GM19025 (cell line): ENCODE measurements around the gene PLSCR4.

Experiments used
- ATAC-seq: cut with Tn5 transposase; IDR thresholded peaks from one replicate; pipeline ENCODE4 v1.9.1; 2021; ENCODE audit warnings: mild to moderate bottlenecking, low read depth, moderate library complexity; ENCODE audit not compliant: unreplicated experiment

Gene PLSCR4

GRCh38 chr3:146164071-146164470 lies 86.8 kb downstream of the PLSCR4 start:
- no peak for ATAC-seq

- no peak for ATAC-seq
Measured at GRCh38 chr3:146163584-146163983, 87.3 kb downstream of the PLSCR4 start.

- no peak for ATAC-seq
Measured at GRCh38 chr3:146162561-146162960, 88.3 kb downstream of the PLSCR4 start.

- ATAC-seq = no peak
Measured at GRCh38 chr3:146161663-146162002, 89.3 kb downstream of the PLSCR4 start.

- ATAC-seq = peak; percentile 51
Measured at GRCh38 chr3:146160964-146161662, 89.8 kb downstream of the PLSCR4 start, which contains the start of gene PLOD2. Gene PLOD2 (minus strand): TSS chr3:146161184. CDS start chr3:146160989, 195 bp downstream.

- peak; percentile 3 for ATAC-seq
Measured at GRCh38 chr3:146160321-146160963, 90.5 kb downstream of the PLSCR4 start.

DNA sequence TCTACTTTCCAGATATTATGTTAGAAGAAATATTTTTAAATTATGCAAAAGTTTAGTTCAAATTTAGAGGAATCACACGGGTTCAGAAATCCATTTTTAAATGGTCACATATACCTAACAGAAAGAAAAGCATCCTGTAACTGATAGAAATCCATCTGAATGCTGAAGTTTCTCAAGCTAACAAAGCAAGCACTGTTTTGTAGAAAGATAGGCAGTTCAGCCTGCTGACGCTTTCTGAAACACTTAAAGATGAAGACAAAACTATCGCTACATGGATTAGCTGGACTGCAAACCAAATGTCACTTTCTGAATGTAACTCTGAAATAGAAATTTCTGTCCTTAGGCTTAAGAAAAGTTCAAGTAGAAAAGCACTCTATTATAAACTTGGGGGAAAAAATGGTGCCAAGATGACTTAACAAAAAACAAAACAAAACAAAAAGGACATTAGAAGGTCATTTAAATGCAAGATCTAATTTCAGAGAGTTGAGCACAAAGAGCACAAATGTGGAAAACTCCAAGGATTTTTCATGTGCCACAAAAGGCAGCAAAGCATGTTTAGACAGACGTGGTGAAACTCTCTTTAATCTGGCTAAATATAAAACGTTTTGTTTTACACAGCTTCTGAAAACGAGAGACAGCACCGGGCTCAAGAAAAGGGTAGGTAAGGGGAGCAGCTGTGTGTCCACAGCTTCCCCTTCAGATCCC lies 91.1 kb downstream of the PLSCR4 start:
- no peak for ATAC-seq

- no peak for ATAC-seq
Measured at GRCh38 chr3:146159037-146159436, 91.9 kb downstream of the PLSCR4 start.

GRCh38 chr3:146157325-146158060 lies 93.4 kb downstream of the PLSCR4 start:
- ATAC-seq = no peak

DNA sequence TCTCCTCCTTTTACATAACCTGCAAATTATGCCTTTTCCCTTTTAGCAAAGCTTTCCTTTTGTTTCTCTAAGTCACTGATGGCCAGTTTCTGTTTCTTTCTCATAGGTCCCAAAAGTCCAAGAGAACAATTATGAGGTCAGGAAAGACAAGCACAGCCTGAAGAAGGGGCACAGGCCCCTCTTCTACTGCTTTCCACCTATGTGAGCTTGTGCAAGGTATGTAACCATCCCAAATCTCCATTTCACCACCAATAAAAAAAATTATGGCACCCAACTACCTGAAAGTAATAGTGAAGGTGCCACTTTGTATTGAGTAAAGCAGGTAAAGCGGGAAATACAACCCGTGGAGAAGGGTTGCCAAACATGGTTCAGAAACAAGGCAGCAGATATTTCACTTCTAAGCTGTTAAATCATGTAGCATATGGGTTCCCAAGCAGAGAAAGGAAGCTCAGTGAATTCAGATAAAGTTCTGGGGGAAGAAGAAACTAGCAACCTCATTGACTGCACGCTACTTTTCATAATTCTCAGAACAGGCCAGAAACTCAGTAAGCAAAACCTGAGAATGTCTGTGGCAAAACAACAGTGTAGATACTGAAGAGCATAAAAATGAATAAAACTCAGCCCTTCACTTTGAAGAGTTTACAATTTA lies 94.1 kb downstream of the PLSCR4 start:
- ATAC-seq = no peak

- ATAC-seq = no peak
Measured at GRCh38 chr3:146156095-146156494, 94.8 kb downstream of the PLSCR4 start.

- no peak for ATAC-seq
Measured at GRCh38 chr3:146154995-146155394, 95.9 kb downstream of the PLSCR4 start.

DNA sequence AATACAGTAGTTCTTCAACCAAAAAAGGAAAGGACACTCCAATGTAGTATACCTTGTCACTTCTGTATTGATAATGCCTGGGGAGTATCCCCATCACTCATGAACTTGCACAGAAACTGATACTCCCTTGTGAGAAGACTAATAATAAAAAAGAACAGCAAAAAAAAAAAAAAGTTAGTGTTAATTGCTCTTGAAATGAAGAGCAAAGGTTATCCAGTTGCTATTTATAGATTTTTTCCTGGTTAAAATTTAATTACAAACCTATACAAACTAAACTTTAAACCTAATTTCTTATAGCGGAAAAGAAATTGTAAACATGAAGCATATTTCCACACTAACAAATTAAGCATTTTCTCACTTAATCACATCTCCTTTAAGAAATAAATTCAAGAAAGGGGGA lies 96.6 kb downstream of the PLSCR4 start:
- no peak for ATAC-seq

GRCh38 chr3:146153429-146153828 lies 97.5 kb downstream of the PLSCR4 start:
- no peak for ATAC-seq

DNA sequence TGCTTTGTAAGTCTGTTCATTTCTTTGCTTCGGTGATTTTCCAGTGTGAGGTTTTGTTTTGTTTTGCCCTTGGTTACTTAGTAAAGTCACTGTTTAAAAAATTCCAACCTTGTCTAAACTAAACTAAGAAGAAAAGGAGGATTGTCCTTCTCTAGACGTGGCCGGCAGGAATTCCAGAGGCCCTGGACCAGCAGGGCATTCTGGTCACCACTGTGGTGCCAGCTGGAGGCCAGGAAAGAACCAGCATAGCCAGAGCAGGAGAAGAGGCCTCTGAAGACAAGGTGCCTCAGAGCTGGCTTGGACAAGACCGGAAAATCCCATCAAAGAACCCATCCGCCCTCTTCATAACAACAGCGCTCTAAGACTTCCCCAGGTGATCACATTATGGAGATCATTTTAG lies 98.1 kb downstream of the PLSCR4 start:
- no peak for ATAC-seq

- ATAC-seq = no peak
Measured at GRCh38 chr3:146148468-146148931, 102.4 kb downstream of the PLSCR4 start.

DNA sequence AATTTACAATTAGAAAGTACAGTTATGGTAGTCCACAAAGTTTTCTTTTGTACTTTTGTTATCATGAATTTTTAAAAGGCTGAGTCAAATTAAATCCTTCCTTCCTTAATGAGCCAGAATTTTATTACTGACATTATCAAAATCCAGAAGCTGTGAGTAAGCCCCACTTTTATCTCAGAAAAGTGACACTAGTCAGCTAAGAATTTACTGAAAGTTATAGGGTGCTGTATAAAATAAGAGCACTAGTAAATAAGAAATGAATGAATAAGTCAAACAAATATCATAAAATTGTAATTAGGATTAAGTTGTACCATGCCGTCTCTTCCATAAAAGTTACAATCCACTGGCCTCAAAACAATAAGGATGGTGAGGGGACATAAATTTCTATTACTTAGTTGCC lies 105.3 kb downstream of the PLSCR4 start:
- ATAC-seq = no peak

DNA sequence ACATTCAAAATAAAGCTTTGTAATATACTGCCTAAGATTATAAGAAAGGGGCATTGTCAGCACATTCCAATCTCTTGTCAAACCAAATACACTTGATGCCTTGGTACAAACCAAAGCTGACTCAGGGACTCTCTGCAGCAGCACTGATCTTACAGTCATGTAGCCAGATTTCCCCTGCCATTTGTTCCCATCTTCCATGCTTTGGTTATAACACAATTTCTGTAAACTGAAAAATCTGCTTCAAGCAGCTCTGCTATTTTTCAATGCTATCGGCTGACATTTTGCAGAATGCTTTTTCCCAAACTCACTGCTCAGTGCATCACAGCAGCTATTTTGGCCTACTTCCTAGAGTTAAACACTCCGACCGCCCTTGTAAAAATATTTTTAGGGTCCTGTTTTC lies 108.1 kb downstream of the PLSCR4 start:
- ATAC-seq = no peak
